LNCAP (cell line): ENCODE measurements around the gene MBOAT7.

Experiments
- TF ChIP-seq, protein P1 (sequence below): fragments of 450-650 bp; IDR thresholded peaks from 2 replicates; pipeline ENCODE4 v1.5.1; 2017; ENCODE audit warnings: mild to moderate bottlenecking

Gene MBOAT7

DNA sequence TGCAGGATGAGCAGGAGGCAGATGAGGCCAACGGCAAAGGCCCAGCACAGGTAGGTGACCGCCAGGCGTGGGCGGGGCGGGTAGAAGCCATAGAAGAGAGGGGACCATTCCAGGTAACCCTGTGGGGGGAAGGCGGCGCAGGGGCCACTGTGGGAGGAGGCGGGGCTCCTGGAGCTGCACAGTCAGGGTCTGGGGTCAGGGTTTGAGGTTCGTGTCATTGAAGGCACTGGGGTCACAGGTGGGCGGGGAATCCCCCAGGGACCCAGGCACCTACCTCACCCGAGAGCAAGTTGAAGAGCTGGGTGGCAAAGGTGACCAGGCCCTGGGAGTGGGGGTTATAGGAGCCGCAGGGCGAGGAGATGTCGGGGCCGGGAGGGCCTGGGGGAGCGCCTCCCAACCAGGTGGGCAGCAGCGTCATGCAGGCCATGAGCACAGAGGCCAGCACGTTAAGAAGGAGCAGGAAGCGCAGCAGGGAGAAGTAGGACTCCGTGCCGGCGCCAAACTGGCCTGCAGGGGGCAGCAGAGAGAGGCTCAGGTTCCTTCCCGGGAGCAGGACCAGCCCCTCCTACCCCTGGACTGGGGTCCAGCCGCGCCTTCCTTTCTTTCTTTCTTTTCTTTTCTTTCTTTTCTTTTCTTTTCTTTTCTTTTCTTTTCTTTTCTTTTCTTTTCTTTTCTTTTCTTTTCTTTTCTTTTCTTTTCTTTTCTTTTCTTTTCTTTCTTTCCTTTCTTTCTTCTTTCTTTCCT, 21.0 kb downstream of the MBOAT7 start:
- TF ChIP-seq, protein P1, sequence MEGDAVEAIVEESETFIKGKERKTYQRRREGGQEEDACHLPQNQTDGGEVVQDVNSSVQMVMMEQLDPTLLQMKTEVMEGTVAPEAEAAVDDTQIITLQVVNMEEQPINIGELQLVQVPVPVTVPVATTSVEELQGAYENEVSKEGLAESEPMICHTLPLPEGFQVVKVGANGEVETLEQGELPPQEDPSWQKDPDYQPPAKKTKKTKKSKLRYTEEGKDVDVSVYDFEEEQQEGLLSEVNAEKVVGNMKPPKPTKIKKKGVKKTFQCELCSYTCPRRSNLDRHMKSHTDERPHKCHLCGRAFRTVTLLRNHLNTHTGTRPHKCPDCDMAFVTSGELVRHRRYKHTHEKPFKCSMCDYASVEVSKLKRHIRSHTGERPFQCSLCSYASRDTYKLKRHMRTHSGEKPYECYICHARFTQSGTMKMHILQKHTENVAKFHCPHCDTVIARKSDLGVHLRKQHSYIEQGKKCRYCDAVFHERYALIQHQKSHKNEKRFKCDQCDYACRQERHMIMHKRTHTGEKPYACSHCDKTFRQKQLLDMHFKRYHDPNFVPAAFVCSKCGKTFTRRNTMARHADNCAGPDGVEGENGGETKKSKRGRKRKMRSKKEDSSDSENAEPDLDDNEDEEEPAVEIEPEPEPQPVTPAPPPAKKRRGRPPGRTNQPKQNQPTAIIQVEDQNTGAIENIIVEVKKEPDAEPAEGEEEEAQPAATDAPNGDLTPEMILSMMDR: peak; percentile 91

- TF ChIP-seq, protein P1: no peak
These were observed 24.2 kb downstream of the MBOAT7 start for GRCh38 chr19:54165222-54165621.

DNA sequence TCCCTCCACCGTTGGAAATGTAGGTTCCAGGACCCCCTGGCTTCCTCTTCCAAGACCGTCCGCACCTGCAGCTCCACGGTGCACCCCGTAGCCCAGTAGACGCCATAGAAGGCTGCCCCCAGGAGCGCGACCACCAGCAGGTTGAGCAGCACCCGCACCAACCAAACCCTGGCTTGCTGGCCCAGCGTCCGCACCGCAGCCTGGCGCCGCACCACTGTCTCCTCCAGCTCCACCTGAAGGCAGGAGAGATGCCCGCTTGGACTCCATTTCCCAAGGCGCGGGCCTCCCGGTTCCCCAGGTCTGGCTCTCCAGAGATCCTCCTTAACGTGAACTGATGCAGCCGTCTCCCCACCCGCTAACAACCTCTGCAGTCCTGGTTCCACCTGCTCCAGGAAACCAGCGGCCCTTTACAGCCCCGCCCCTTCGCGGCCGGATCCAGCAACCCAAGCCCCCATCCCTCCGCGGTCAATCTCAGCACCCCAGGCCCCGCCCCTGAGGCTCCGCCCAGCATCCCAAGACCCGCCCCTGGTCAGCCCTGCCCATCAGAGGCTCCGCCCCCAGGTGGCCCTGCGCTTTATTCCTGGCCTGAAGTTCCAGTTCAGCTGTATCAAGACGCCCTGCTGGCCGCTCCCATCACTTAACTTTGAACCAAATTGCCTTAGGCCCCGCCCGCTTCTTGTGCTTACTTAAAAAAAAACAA, 24.9 kb downstream of the MBOAT7 start:
- TF ChIP-seq, protein P1: no peak

- TF ChIP-seq, protein P1: no peak
These were observed 26.5 kb downstream of the MBOAT7 start for GRCh38 chr19:54162884-54163283.

DNA sequence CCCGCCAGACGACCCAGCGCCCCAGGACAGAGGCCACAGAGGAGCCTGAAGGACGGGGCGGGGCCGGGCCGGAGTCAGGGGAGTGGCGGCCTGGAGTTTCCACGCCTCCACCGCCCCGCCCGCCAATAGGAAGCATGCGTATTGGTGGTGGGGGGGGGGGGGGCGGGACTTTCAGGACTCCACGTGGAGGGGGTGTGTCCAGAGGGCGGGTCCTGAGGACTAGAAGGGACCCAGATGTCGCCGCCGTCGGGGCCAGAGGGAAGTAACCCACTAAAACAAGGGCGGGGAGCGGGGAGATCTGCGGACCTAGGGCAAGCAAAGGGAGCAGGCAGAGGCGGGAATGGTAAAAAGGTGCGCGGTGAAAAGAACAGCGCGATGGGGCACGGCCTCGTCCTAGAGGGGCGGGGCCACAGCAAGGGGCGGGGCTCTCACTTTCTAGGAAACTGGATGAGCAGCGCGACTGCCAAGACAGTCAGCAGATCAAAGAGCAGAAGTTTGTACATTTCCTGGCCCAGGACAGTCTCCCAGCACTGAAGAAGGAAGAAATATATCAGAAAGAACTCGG, 27.1 kb downstream of the MBOAT7 start:
- TF ChIP-seq, protein P1: no peak

- TF ChIP-seq, protein P1: no peak
These were observed 28.5 kb downstream of the MBOAT7 start for GRCh38 chr19:54160854-54161253.

DNA sequence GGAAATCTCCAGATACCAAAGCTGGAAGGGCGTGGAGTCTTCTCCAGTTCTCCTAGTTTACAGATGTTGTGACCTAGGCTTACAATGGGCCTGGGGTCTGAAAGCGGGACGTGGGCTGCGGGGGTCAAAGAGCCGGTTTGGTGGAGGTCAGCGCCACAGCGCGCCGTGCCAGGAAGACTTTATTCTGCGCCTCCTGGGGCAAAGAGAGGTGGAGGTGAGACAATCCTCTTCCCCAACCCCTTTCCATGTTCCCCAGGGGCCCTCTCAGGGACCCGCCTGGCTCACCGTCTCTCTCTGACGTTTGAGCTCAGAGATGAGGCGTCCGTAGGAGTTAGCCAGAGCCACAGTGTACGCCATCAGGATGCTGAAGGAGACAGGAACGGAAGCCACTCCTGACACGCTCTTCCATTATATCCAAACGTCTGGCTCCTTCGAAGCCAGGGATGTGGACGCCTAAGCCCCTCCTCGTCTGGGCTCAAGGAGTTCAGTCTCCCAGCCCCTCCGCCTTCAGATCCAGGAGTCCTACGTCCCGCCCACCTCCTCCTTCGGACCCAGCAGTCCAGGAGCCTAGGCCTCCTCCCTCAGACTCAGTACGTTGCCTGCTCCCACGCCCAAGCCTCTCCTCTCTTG, 29.1 kb downstream of the MBOAT7 start:
- TF ChIP-seq, protein P1: no peak
